HCT116 (cell line): ENCODE measurements around the gene LEUTX.

Experiments
- EZH2 ChIP-seq: fragments of 200-600 bp; sonication (generic); IDR thresholded peaks from 2 replicates; pipeline ENCODE4 v1.6.1; 2017; ENCODE audit warnings: antibody characterized with exemption, mixed run types
- EZH2phosphoT487 ChIP-seq: fragments of 200-600 bp; IDR thresholded peaks from 2 replicates; pipeline ENCODE4 v1.6.1; 2018; ENCODE audit warnings: antibody characterized with exemption, borderline replicate concordance
- JUND ChIP-seq: IDR thresholded peaks from 2 replicates; pipeline ENCODE4 v1.6.1; 2012
- POLR2A ChIP-seq: IDR thresholded peaks from 2 replicates; pipeline ENCODE4 v1.7.0; 2011; ENCODE audit warnings: borderline replicate concordance; ENCODE audit not compliant: insufficient read depth, insufficient read length; ENCODE audit errors: extremely low read depth
- RAD21 ChIP-seq: IDR thresholded peaks from 2 replicates; pipeline ENCODE4 v1.6.1; 2012; ENCODE audit warnings: low read depth, mild to moderate bottlenecking
- REST ChIP-seq: IDR thresholded peaks from 2 replicates; pipeline ENCODE4 v1.6.1; 2012; ENCODE audit warnings: low read depth
- SIN3A ChIP-seq: IDR thresholded peaks from 2 replicates; pipeline ENCODE4 v1.6.1; 2012; ENCODE audit warnings: low read depth
- YY1 ChIP-seq: IDR thresholded peaks from 2 replicates; pipeline ENCODE4 v1.6.1; 2011; ENCODE audit warnings: low read length, low read depth, moderate library complexity, mild to moderate bottlenecking; ENCODE audit not compliant: insufficient replicate concordance; ENCODE audit errors: extremely low read depth
- ZFX ChIP-seq: fragments of 450-650 bp; IDR thresholded peaks from 2 replicates; pipeline ENCODE4 v1.6.1; 2017
- TF ChIP-seq, protein P1 (sequence below), 3 experiments: fragments of 200-600 bp in 1 of 3; sonication (generic) in 1 of 3; IDR thresholded peaks in 2 of 3; conservative IDR thresholded peaks in 1 of 3; 2 replicates each; pipeline ENCODE4 v1.5.1; 2012 to 2017; ENCODE audit warnings: low read depth in 2 of 3, low read length in 2 of 3, antibody characterized with exemption in 1 of 3, borderline replicate concordance in 1 of 3, control low read depth in 1 of 3, mild to moderate bottlenecking in 1 of 3, mixed read lengths in 1 of 3, mixed run types in 1 of 3, moderate library complexity in 1 of 3; ENCODE audit not compliant: insufficient read depth in 1 of 3

- no peak for TF ChIP-seq JUND
- TF ChIP-seq, protein P1, sequence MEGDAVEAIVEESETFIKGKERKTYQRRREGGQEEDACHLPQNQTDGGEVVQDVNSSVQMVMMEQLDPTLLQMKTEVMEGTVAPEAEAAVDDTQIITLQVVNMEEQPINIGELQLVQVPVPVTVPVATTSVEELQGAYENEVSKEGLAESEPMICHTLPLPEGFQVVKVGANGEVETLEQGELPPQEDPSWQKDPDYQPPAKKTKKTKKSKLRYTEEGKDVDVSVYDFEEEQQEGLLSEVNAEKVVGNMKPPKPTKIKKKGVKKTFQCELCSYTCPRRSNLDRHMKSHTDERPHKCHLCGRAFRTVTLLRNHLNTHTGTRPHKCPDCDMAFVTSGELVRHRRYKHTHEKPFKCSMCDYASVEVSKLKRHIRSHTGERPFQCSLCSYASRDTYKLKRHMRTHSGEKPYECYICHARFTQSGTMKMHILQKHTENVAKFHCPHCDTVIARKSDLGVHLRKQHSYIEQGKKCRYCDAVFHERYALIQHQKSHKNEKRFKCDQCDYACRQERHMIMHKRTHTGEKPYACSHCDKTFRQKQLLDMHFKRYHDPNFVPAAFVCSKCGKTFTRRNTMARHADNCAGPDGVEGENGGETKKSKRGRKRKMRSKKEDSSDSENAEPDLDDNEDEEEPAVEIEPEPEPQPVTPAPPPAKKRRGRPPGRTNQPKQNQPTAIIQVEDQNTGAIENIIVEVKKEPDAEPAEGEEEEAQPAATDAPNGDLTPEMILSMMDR (IDR thresholded peaks at IDR 0.05 in 2 of 3, conservative IDR thresholded peaks at IDR 0.05 in 1 of 3; ENCODE audit: borderline replicate concordance in 1 of 3, insufficient read depth in 1 of 3, low read depth in 2 of 3, low read length in 2 of 3) = no peak
- no peak for TF ChIP-seq REST
- no peak for TF ChIP-seq YY1
- no peak for TF ChIP-seq SIN3A
- TF ChIP-seq EZH2 = no peak
- TF ChIP-seq ZFX = no peak
- no peak for TF ChIP-seq EZH2phosphoT487
- TF ChIP-seq POLR2A = no peak
- TF ChIP-seq RAD21 = no peak
Measured at GRCh38 chr19:39826311-39826945, 47.8 kb downstream of the LEUTX start.
